ENCODE data around the gene AKT3.
"Not testable (repeated sequence)": the region's sequence is repeated elsewhere in the genome, so short reads cannot be mapped to it uniquely, and the experiment has no call there.

The AKT3 gene

DNA sequence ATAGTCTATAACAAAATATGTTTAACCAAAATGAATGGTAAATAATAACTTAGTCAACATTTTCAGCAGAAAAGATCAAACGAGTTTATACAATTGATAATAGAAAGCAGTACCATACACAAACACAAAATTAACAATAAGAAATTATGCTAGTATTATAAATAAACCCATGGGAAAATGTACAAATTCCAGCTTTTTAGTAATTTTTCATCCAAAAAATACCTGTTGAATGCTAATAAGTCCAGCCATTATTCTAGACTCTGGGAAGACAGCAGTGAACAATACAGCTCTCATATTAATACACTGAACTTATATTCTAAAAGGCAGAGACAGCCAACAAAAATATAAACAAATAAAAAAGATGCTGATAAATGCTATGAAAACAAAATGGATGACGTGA, 66.3 kb downstream of the AKT3 start:
- DNase-seq (ENCODE audit: low spot score): no peak

GRCh38 chr1:243772361-243773050, 77.5 kb downstream of the AKT3 start:
- DNase-seq (ENCODE audit: low spot score): not testable (repeated sequence)

- no peak for DNase-seq (ENCODE audit: low spot score)
Observed at GRCh38 chr1:243770860-243771259, 79.2 kb downstream of the AKT3 start.

DNA sequence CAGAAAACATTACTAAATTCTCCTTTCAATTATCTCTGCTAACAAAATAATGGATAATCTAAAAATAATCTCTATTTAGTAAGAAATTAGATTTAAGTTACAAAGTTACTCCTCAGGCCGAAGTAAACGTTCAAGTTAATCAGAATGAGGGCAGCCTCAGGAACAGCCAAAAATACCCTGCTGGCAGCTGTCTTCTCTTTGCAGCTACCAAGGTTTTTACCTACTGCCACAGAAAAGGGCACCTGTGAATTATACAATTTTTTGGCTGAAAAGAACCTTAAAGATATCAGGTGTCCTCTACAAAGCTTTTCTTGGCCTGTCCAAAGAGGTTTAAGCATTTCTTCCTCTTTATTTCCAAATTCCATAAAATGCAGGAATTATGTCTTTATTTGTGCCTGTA, 84.4 kb downstream of the AKT3 start:
- DNase-seq (ENCODE audit: low spot score): peak; percentile 53

GRCh38 chr1:243763806-243764205, 86.2 kb downstream of the AKT3 start:
- DNase-seq (ENCODE audit: low spot score): peak; percentile 54

DNA sequence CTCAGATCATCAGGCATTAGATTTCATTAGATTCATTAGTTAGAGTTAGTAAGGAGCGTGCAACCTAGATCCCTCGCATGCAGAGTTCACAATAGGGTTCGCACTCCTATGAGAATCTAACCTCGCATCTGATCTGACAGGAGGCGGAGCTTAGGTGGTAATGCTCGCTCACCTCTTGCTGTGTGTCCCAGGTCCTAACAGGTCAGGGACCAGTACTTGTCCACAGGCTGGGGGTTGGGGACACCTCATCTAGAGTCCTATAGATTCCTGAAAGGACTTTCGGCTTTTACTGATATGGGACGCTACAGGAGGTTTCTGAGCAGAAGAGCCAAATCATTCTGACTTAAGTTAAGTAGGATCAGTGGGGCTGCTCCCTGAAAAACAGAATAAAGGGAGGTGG, 91.4 kb downstream of the AKT3 start:
- DNase-seq (ENCODE audit: low spot score): no peak

DNA sequence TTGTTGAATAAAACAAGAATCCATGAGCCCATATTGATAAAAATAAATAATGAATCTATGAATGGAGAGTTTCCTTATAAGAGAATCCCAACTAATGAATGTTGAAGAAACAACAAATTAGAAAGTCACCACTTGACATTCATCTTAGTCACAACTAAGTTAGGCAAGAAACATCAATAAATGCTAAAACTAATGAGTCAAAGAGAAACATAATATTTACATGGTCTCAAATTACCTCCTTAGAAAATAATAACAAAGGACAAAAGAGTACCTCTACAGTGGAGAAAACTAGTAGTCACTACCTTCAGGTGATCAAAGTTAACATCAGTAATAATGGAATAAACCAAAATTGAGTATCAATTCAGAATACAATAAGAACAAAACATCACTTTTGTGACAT, 93.5 kb downstream of the AKT3 start:
- no peak for DNase-seq (ENCODE audit: low spot score)

- no peak for DNase-seq (ENCODE audit: low spot score)
Observed at GRCh38 chr1:243754348-243754747, 95.7 kb downstream of the AKT3 start.

DNA sequence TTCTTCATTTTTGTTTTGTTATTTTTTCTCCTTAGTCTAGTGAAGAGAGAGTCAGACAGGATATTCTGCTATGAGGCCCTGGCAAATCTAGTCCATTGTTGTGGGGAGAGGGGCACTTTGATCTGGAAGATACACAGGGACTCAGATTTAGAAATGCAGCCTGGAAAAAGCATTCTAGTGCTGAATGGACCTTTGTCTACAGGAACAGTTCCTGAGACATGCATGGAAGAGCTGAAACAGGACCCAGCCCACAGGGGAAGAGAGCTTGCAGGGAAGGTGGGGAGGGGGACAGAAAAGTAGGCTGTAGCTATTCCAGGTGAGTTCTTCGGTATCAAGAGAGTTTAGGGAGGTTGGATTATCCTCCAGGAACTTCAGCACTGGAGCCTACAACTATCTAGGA, 98.5 kb downstream of the AKT3 start:
- no peak for DNase-seq (ENCODE audit: low spot score)

GRCh38 chr1:243748706-243749283, 101.2 kb downstream of the AKT3 start:
- peak; percentile 92 for DNase-seq (ENCODE audit: low spot score)

- no peak for DNase-seq (ENCODE audit: low spot score)
Observed at GRCh38 chr1:243748227-243748626, 101.8 kb downstream of the AKT3 start.

DNA sequence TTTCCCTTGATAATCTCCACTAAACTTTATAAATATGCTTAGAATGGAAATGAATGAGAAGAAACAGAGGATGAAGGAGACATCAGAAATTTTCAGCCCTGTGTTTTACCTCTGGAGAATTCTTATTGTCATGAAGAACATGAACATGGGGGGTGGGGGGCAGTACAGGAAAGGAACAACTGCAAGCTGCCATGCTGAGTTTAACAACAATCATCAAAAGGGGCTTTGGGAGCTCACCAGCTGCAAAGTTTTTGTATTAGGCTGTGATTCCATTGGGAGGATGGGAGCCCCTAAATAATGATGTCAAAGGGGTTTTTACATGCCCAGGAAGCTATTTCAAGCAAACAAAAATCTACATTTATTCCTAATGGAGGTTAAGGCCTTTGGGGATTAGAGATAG, 103.3 kb downstream of the AKT3 start:
- DNase-seq (ENCODE audit: low spot score): no peak

DNA sequence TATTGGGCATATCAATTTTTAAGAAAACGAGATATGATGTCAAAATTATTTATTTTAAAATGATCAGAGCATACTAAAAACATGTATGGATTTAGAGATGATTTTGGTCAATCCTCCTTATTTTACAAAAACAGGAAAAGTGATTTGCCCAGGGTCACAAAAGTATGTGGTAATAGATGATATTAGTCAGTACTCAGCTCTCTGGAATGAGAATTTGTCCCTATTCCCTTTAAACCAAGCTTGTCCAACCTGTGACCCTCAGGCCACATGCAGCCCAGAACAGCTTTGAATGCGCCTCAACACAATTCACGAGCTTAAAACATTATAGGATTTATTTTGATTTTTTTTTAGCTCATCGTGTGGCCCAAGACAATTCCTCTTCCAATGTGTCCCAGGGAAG, 104.7 kb downstream of the AKT3 start:
- no peak for DNase-seq (ENCODE audit: low spot score)

- no peak for DNase-seq (ENCODE audit: low spot score)
Observed at GRCh38 chr1:243742819-243743218, 107.2 kb downstream of the AKT3 start.

DNA sequence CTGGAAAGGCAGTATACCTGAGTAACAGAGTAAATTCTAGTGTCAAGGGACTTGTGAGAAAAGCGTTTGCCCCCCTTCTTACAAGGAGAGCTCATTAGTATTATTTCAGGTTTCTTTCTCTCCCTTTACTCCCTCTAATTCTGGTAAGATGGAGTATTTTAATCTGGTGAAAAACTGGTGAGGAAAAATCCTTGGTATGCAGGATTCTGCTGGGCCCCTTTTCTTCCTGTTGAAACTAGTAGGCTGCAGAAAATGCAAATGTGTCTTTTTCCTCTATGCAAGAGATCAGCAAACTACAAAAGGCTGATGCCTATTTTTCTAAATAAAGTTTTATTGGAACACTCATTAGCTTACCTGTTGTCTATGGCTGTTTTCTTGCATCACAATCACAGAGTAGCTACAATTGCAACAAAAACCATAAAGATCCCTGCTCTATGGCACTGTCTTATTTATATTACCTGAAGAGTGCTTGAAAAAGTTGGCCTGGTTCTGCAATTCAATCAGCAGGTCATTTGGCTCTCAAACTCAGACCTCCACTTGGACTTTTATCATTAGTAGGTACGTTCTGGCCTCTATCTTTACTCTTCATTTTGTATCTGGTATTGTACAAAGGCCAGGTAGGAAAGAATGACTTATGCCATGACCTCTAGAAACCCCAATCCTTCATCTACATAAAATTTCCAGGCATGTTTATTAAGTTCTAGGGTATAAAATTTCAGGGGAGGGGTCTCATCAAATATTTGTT, 109.6 kb downstream of the AKT3 start:
- DNase-seq (ENCODE audit: low spot score): no peak

DNA sequence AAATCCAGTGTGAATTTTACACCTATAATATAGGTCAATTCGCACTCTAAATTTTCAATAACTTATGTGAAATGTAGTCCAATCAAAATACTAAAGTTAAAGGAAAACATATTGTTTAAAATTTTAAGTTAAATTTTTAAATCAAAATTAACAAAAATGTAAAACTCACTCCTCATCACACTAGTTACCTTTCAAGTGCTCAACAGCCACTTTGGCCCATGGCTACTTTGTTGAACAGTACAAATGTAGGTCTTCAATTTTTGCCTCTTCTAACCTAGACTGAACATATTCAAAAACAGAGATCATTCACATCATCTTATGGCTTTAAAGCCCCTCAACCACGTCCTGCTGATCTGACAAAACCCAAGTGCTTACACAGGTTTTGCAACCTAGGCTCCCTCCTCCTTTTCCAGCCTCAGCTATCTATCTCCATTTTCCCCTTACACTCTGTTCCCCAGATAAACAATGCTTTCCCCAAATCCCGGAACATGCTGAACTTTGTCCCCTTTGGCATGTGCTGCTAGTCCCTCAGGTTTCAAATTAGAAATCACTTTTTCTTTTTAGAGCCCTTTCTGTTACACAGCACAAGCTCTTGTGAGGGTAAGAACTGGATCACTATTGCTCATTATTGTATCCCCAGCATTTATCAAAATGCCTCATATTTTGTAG, 110.6 kb downstream of the AKT3 start:
- DNase-seq (ENCODE audit: low spot score): no peak

GRCh38 chr1:243738020-243738419, 112.0 kb downstream of the AKT3 start:
- peak; percentile 49 for DNase-seq (ENCODE audit: low spot score)

DNA sequence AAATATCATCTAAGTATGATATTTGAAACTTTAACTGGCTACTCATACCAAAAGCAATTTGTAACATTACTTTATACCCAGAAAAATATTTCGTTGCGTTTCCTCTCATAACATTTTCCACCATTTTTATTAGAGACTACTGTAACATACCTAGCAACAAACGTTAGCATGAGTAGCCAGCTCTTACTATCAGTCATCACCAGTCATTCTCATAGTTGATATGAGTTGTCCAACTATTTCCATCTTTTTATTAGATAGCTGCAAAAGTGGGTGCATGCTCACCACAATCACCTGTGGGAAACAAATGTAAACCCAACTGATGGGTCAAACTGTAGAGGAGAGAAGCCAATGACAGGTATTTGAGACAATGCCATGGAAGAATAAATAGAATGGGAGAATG, 114.6 kb downstream of the AKT3 start:
- DNase-seq (ENCODE audit: low spot score): no peak

DNA sequence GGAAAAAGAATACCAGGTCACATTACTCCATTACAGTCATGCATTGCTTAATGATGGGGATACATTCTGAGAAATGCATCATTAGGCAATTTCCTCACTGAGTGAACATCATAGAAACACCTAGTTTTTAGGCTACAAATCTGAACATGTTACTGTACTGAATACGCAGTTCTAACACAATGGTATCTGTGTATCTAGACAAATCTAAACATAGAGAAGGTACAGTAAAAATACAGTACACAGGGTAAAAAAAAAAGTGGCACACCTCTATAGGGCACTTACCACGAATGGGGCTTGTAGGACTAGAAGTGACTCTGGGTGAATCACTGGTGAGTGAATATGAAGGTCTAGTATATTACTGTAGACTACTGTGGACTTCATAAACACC, 115.7 kb downstream of the AKT3 start:
- no peak for DNase-seq (ENCODE audit: low spot score)

DNA sequence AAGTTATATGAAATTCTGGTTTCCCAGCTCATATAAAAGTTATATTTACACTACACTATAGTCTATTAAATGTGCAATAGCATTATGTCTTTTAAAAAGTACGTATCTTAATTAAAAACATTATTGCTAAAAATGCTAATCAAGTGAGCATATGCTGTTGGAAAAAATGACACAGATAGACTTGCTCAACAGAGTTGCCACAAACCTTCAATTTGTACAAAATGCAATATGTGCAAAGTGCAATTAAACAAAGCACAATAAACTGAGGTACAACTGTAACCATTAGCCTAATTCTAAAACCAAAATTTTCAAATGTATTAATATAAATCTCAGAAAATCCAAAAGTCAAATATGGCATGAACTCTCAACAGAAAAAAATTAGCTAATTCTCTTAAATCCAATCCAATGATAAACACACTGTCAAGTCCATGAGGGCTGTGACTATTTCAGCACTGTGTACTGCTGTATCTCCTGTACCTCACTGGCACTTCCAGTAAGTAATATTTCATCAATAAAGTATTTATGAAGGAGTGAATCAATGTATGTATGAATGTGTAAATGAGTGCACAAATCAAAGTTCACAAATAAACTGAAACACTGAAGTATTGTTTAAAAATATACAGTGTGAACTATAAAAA, 116.3 kb downstream of the AKT3 start:
- no peak for DNase-seq (ENCODE audit: low spot score)

GRCh38 chr1:243732637-243733036, 117.4 kb downstream of the AKT3 start:
- no peak for DNase-seq (ENCODE audit: low spot score)

DNA sequence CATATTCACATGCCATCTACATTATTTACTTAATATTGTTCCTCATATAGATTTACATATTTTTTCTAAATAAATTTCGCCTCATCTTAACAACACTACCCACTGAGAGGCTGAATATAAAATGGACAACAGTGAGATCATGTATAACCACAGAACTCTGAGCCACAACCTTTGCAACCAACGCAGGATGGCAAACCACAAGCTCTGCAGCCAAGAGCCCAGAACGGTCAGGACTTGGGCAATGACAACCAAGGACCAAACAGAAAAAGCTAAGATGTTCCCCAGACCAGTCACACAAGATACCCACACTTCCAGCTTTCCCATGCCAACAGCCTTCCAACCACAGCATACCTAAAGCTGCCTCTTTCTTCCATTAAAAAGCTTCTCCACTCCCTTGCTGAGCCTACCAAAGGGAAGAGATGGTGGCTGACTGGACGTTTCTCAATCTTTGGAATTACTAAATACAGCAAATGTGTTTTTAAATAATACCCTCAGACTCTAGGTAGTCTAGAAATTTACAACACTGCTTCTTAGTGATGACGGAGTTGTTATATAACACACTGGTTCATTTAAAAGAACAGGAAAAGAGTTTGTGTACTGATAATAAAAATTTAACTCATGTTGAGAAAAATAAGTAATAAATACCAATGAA, 117.9 kb downstream of the AKT3 start:
- no peak for DNase-seq (ENCODE audit: low spot score)

All from cerebellar cortex (tissue), 1 donor.